Thoracic aorta (tissue), 2 donors: Measurements from ENCODE around the gene PDE1A. TPM values are rescaled to one million over a fixed set of nuclear protein-coding genes. Genes with fewer than 3 reads are reported as not detected.

Experiments used
- ATAC-seq: fragments of 150-250 bp; one replicate; pipeline ENCODE4 v1.8.0; 2017; ENCODE audit warnings: low read depth; ENCODE audit not compliant: insufficient number of reproducible peaks, low FRiP score
- DNase-seq: peaks from one replicate; pipeline ENCODE4 v3.0.0-alpha.2; 2020; ENCODE audit warnings: low spot score
- H3K27ac ChIP-seq, 2 donors: fragments of 200-600 bp; sonication (generic); 1 replicate in 1 of 2; 2 replicates in 1 of 2; pipeline ENCODE4 v1.5.1; 2016; ENCODE audit warnings: mild to moderate bottlenecking in 2 of 2, moderate library complexity in 2 of 2
- H3K27me3 ChIP-seq: fragments of 200-600 bp; sonication (generic); replicated peaks from 2 replicates; pipeline ENCODE4 v1.6.0; 2016; ENCODE audit warnings: mild to moderate bottlenecking; ENCODE audit not compliant: insufficient read depth
- H3K36me3 ChIP-seq: fragments of 200-600 bp; sonication (generic); one replicate; pipeline ENCODE4 v1.5.1; 2016
- H3K4me1 ChIP-seq, 2 donors: fragments of 200-600 bp; sonication (generic); 1 replicate in 1 of 2; 2 replicates in 1 of 2; pipeline versions ENCODE4 v1.5.1 to v1.6.0; 2016; ENCODE audit warnings: low read depth in 2 of 2, mild to moderate bottlenecking in 1 of 2; ENCODE audit not compliant: control insufficient read depth in 1 of 2
- H3K4me3 ChIP-seq: fragments of 200-600 bp; sonication (generic); 2 replicates; pipeline ENCODE4 v1.5.1; 2016; ENCODE audit warnings: mild to moderate bottlenecking
- H3K9me3 ChIP-seq: fragments of 200-600 bp; sonication (generic); 2 replicates; pipeline ENCODE4 v1.5.1; 2016
- CTCF ChIP-seq: fragments of 200-600 bp; sonication (generic); IDR thresholded peaks from one replicate; pipeline ENCODE4 v1.5.1; 2019; ENCODE audit warnings: antibody characterized with exemption
- total RNA-seq, 2 donors: library from RNA; depleted of rRNA; stranded (reverse); fragments of >200 nt; gene quantifications; one replicate each; pipeline versions ENCODE4 v1.1.0 to v1.2.3, GENCODE V29; 2016

The PDE1A gene
- total RNA-seq, 2 donors from 2014 or later: 31.7 to 35.2 TPM

GRCh38 chr2:182186132-182186735 lies 240.6 kb downstream of the PDE1A start:
- Histone ChIP-seq H3K9me3 (peaks cover 14% of the 10 kb centered on the region), H3K4me3 (no peak overlapping the region), H3K27me3 (no peaks in the 10 kb centered on the region), H3K36me3 (peaks cover 9% of the 10 kb centered on the region), H3K4me1 (peaks cover 6 to 7% of the 10 kb centered on the region in 2 donors), H3K27ac (no peak overlapping the region)
- DNase-seq (no peak), ATAC-seq (no peak)
- TF ChIP-seq CTCF: peak; percentile 85

GRCh38 chr2:182182436-182182835 lies 244.4 kb downstream of the PDE1A start:
- DNase-seq (no peak), ATAC-seq (no peak)
- Histone ChIP-seq H3K9me3 (peaks cover 14% of the 10 kb centered on the region), H3K36me3 (peaks cover 9% of the 10 kb centered on the region), H3K27me3 (no peaks in the 10 kb centered on the region), H3K4me3 (no peak overlapping the region), H3K27ac (no peak overlapping the region), H3K4me1 (no peaks in the 10 kb centered on the region)
- TF ChIP-seq CTCF: no peak

- H3K27me3 ChIP-seq: no peaks in the 10 kb centered on the region
- no peak for ATAC-seq
Measured at GRCh38 chr2:182181381-182181780, 245.5 kb downstream of the PDE1A start.

GRCh38 chr2:182179176-182179575 lies 247.7 kb downstream of the PDE1A start:
- no peak overlapping the region for H3K4me3 ChIP-seq
- no peaks in the 10 kb centered on the region for H3K4me1 ChIP-seq
- H3K27ac ChIP-seq: no peak overlapping the region
- peaks cover 14% of the 10 kb centered on the region for H3K9me3 ChIP-seq
- H3K36me3 ChIP-seq: peaks cover 2% of the 10 kb centered on the region
- no peak for DNase-seq
- ATAC-seq: no peak
- H3K27me3 ChIP-seq: no peaks in the 10 kb centered on the region
- no peak for TF ChIP-seq CTCF

More at GRCh38 chr2:182181381-182181780, 245.5 kb downstream of the PDE1A start:
- Histone ChIP-seq H3K9me3 (peaks cover 14% of the 10 kb centered on the region), H3K36me3 (peaks cover 9% of the 10 kb centered on the region), H3K4me1 (no peaks in the 10 kb centered on the region), H3K27ac (no peak overlapping the region), H3K4me3 (no peak overlapping the region)
- DNase-seq: no peak
- no peak for TF ChIP-seq CTCF

- no peak for TF ChIP-seq CTCF
- no peak for ATAC-seq
- DNase-seq: no peak
Measured at GRCh38 chr2:182173944-182174622, 252.8 kb downstream of the PDE1A start.

More at GRCh38 chr2:182173944-182174622, 252.8 kb downstream of the PDE1A start:
- Histone ChIP-seq H3K4me3 (no peak overlapping the region), H3K27ac (no peak overlapping the region), H3K27me3 (no peaks in the 10 kb centered on the region), H3K36me3 (no peaks in the 10 kb centered on the region), H3K9me3 (no peaks in the 10 kb centered on the region), H3K4me1 (no peaks in the 10 kb centered on the region)
